GM18498 (cell line): ENCODE data around the gene RAMP2.
"Not testable (repeated sequence)": the region's sequence is repeated elsewhere in the genome, so short reads cannot be mapped to it uniquely, and the experiment has no call there.

Source experiments
- ATAC-seq: cut with Tn5 transposase; IDR thresholded peaks from one replicate; pipeline ENCODE4 v1.9.1; 2021; ENCODE audit warnings: mild to moderate bottlenecking, moderate library complexity; ENCODE audit not compliant: unreplicated experiment

Gene RAMP2, protein sequence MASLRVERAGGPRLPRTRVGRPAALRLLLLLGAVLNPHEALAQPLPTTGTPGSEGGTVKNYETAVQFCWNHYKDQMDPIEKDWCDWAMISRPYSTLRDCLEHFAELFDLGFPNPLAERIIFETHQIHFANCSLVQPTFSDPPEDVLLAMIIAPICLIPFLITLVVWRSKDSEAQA

DNA sequence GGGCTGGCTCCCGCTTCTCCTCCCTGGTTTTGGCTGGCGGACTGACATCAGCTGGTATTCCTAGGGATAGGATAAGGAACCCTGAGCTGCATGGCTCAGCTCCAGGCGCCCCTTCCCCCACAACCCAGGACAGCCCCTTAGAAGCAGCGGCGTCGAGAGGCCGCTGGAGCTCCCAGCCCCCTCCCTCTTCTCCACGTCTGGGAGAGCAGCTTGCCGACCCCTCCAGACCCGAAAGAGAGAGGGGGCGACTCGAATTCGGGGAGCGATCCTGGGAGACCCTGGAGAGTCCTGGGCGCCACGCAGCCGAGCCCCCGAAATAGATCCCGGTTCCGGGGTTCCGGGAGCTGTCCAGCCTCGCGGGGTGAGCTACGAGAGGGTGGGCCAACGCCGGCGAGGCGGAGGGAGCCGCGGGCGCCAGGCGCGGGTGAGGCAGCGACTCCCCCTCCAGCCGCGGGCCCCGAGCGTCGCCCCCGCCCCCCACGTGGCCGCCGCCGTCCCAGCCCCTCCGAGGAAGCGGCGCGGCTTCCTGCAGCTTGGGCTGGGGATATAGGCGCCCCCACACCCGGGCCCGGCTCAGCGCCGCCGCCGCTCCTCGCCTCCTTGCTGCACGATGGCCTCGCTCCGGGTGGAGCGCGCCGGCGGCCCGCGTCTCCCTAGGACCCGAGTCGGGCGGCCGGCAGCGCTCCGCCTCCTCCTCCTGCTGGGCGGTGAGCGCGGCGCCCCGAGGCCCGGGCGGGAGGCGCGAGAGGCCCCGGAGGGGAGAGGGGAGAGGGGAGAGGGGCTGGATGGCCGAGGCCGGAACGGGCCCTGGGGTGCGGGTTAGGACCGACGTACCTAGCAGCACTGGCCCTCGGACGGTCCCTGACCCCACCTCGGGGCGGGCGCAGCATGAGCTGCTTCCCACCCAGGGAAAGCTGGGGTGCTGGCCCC is at the start of gene RAMP2:
RAMP2 (plus strand) TSS at position 576 of the 930 bp plus-strand sequence; CDS start at position 611, 35 bp downstream.
- no peak for ATAC-seq

DNA sequence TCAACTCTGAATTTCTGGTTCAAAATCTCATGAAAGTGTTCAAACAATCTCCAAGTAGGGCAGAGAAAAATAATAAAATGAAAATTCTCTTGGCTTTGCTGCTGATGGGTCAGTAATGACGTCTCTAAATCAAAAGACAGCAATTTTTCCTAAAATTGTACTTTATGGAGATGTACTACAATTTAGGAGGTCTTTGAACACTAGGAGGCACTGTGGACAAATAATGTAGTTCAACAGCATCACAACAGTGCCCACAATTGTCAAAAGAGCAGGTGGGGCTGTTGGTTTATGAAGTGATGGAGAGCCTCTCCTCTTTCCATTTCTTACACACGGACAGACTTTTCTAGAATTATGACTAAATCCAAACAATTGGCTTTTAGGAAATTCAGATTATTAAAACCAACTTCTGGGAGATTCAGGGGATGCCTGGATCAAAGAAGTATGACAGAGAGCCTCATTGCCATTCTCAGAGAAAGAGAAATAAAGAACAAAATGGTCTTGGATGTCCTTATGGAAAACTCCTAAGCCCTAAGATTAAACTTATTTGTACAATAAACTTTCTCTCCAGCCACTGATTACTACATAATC is 39.9 kb upstream of the RAMP2 start:
- ATAC-seq = no peak

DNA sequence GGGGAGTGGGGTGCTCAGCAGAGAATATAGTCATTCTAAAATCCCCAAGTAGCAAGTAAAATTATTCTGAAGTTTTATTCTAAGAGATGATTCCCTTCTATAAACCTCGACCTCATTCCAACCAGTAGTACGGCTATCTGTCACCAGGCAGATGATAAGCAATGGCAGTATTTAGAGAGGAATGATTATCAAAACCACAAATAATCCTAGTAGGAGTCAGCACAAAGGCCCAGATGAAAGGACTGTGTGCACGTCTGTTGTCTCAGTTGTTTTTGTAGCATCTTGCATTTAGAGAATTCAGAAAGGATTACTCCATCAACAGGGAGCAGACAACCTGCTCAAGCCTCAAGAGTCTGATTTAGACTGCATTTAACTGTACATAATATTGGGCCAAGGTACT is 37.4 kb upstream of the RAMP2 start:
- ATAC-seq = no peak

DNA sequence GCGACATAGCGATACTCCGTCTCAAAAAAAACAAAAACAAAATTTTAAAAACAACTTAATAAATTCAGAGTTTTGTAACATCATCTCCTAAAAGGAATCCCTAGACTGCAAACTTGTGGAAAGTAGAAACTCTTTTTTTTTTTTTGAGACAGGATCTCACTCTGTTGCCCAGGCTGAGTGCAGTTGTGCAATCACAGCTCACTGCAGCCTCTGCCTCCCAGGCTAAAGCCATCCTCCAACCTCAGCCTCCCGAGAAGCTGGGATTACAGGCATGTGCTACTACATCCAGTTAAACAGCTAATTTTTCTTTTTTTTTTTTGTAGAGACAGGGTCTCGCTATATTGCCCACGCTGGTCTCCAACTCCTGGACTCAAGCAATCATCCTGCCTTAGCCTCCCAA is 35.9 kb upstream of the RAMP2 start:
- ATAC-seq = no peak

DNA sequence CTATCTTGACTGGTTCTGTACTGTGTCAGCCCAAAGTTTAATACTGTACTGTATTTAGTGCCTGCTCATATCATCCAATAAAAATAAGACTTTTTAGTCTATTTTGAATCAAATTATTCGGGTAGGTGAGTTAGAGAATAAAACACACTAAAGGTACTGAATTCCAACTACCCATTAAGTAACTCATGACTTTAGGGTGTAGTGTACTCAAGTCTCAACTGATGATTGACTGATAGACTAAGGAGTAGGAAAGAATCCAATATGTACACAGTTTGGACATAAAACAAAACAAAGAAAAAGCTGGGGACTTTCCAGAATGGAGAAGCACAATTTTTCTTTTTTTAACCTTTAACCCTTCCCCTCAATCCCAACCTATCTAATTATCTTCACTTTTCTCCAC is 20.3 kb upstream of the RAMP2 start:
- ATAC-seq = no peak

DNA sequence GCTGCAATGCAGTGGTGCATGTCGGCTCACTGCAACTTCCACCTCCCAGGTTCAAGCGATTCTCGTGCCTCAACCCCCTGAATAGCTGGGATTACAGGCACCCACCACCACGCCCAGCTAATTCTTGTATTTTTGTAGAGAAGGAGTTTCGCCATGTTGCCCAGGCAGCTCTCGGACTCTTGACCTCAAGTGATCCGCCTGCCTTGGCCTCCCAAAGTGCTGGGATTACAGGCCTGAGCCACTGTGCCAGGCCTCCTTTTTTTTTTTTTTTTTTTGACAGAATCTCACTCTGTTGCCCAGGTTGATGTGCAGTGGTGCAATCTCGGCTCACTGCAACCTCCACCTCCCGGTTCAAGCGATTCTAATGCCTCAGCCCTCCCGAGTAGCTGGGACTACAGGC is 18.1 kb upstream of the RAMP2 start:
- not testable (repeated sequence) for ATAC-seq

DNA sequence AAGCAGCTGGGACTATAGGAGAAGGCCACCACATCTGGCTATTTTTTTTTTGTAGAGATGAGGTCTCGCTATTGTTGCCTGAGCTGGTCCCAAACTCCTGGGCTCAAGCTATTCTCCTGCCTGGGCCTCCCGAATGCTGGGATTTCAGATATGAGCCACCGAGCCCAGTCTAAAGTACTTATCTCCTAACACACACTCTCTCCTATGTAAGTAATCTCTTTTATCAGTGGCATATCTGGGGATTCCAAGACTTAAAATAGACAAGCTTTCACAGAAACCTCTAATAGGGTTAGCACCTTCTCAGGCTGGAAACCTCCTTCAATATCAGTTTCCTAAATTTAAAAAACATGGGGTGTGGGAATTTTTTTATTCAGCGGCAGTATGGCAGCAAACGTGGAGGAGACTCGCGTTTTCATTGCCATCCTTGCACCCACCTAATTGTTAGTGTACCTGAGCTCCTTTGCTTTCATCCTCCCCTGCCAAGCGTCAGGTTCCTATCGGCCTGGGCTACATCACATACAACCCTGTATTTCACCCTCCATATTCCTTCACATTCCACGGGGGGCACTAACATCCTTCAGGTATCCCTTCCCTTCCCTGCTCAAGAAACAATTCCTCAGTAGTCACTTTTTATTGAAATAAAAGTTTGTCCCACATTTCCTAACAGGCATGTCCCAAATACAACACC is 17.3 kb upstream of the RAMP2 start:
- ATAC-seq = no peak

DNA sequence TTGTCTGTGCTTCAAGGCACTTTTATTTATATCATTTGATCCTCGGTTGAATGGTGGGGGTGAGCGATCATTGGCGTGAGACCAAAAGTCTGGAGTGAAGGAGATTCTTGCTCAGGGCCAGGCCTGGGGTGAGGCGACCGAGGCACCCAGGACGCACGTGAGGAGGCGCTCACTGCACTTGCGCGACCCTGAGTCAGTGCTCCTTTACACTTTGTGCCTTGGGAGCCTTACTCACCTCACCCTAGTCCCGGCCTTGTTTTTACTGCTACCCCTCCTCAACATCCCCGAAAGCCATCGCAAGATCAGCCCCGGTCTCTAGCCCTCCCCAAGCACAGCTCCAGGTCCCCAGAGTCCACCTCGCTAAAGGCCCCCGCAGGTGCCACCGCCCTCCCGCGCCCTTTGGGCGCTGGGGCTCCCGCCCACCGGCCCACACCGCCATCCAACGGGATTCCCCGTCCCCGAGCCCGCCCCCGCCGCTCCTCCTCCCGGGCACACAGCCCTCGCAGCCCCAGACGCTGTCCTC is 16.7 kb upstream of the RAMP2 start:
- ATAC-seq = peak; percentile 62

DNA sequence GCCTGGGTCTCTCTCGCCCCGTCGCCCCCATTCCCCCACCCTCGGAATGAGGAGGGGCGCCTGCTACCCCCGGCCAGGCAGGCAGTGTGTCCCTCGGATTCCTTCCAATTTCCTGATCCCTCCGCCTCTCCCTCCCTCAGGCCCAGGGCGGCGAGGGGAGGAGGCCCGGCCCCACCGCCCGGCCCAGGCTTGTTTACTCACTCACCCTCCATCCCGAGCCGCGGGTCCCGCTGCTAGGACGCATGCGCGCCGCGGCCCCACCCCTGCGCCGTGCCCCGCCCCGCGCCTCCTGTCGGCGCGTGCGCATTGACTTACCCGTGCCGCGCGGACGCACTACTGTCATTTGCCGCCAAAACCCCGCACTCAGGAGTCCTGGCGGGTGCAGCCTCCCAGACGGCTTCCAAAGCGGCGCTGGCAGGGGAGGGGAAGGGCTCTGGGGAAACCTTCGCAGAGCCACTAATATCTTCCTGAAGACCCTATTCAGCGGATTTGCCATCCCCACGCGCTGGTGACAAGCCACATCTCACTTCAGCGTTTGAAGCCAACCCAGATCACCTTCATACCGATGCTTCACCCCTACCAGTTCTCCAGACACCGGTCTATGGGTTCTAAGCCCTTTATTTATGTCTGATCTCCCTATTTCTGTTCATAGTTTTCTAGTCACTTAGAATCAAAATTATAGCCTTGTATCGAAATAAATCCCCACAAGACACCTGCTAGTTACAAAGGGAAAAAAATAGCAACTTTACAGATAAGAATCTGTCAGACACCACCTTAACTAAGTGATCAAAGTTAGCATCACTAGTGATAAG is 16.0 kb upstream of the RAMP2 start, which contains the start of gene EZH1:
EZH1 (minus strand) TSS at position 235 of the 812 bp plus-strand sequence. CDS start 16,099 bp downstream, outside the sequence.
- peak; percentile 89 for ATAC-seq

DNA sequence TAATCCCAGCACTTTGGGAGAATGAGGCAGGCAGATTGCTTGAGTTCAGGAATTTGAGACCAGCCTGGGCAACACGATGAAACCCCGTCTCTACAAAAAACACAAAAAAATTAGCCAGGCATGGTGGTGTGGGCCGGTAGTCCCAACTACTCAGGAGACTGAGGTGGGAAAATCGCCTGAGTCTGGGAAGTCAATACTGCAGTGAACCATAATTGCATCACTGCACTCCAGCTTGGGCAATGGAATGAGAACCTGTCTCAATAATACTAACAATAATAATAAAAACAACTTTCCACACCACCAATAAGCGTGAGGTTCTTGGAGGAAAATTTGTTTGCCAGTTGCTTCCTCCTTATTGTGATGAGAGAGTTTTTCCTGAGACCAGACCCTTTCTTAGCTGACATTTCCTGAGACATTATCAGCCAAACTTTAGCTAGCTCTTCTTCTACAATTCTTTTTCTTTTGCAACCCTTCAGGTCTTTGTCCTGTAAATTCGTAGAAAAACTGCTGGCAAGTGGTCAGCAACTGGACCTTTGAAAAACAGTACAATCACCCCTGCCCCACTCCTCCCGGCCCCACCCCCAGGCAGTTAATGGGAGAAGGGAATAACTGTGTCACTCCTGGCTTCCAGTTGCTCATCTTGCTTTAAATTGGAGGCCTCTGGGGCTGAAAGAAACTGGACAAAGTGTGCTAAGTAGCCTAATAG is 12.7 kb upstream of the RAMP2 start:
- no peak for ATAC-seq

DNA sequence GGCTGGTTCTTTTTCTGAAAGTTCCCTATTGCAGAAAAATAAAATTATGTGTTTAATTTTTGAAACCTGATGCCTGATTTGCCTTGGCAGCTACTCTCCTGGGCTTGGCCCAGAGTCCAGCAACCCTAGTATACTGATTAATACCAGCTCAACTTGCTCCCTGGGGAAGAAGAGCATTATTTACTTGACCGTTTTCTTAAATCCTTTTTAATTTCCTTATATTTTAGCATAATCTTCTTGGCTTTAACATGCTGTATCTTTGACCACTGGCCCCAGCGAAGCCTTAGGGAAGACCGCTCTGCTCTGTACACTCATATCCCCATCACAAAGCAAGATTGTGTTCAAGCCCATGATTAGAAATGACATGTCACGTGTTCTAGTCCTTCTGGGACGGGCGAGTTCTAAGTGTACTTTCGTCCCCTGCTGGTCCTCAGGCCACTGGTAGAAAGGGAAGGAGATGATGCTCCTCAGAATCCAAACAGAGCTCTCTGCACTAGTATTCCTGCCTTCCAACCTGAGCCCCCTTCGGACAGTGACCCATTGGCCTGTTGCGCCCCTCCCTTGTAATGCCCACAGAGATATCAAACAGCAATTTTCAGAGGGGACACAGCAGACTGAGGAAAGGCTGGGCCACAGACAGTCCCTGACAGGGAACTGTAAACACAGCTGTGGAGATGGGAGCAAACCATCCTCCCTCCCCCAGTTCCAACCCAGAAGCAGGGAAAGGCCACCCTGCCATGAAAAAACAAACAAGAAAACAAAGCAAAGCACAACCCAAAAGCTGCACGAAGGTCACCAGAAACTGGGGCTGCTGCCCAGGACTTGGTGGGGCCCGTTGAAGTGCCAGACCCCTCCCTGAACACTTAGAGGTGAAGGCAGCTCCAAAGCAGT is 11.9 kb upstream of the RAMP2 start:
- ATAC-seq = no peak

DNA sequence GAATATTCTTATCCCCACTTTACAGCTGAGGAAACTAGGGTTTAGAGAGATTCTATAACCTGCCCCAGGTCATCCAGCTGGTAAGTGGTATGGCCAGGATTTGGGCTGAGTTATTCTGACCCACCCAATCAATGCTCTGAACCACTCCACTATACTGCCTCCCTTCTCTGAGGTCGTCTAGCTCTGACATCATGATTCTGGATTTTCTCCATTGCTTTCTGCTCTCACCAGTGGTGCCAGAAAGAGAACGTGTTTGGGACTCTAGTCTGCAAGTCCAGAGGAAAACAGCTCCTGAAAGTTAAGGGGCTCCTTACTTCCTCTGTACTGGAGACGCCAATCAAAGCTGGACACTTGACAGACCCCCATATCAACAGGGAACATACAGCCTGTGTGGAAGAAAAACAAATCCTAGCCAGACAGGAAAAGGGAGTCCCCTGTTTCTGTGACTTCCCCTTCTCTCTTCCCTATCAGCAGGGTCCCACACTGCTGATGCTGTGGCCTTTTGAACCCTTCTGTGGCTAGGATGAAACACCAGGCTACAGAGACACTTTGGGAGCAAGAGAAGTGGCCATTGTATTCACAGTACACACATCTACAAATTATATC is 10.2 kb upstream of the RAMP2 start:
- ATAC-seq = no peak

DNA sequence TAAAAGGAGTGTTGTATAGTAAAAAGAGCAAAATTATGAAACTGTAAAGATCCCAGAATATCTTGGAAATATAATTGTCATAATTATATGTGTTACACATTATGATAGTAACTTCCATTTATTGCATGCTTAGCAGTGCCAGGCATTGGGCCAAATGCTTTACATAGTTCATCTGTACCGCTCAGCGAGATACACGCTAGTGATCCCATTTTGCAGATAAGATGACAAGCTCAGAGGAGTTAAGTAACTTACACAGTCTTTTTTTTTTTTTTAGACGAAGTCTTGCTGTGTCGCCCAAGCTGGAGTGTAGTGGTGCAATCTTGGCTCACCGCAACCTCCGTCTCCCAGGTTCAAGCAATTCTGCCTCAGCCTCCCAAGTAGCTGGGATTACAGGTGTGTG is 9.4 kb upstream of the RAMP2 start:
- ATAC-seq = no peak

DNA sequence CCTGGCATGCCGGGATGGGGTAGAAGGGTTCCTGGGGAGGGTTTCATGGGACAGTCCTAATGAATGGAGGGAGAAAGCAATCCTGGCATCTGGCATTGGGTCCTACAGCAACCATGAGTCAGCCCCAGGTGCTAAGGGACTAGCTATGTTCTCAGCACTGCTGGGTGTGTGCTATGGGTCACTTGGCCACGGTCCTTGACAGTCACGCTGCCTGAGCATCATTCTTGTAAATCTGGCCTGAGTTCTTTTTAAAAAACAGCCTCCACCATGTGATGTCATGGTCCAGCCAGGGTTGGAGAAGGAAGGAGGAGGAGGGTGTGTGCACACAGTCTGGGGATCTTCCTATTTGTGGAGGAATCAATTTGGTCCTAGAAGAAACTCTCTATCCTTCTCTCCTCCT is 6.2 kb upstream of the RAMP2 start:
- ATAC-seq = no peak

DNA sequence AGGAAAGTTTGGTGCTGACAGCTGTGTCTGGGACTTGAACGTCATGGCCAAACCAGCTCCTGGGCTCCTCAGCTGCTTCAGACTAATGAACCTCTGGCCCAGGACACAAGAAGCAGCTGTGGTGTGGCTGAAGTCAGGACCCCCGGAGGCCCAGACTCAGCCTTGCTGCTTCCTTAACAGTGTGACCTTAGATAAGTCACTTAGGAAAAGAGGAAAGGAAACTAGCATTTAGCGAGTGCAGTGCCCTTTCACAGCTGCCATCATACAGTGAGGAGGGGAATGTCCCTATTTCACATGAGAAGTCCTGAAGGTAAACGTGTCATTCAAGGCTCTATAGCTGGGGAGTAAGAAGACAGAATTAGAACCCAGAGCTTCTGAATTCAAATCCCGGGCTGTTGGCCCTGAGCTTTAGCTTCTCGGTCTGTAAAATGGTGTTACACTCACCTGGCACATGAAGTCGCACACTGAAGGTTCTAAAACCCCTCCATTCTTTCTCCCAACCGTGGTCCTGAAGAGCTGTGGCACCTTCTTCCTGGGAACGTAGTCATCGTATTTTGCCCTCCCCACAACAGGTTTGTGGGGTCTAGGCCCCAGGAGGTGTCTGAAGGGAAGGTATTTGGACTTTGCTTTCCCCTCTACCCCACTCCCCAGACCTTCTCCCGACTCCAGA is 910 bp upstream of the RAMP2 start:
- no peak for ATAC-seq

DNA sequence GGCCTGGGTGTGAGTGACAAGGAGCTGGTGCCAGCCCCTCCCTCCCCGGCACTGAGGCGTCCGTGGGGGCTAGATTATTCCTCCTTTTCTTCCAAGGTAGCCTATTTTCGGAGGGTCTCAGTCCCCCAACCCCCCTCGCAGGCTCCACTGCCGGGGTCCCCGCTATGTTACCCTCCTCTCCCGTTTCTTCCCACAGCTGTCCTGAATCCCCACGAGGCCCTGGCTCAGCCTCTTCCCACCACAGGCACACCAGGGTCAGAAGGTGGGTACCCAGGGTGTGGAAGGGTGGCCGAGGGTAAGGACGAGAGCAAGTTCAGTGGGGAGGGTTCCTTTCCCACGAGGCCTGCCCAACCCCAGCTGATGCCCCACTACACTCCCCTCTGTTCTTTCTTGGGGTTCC is 611 bp downstream of the RAMP2 start:
- ATAC-seq = no peak

DNA sequence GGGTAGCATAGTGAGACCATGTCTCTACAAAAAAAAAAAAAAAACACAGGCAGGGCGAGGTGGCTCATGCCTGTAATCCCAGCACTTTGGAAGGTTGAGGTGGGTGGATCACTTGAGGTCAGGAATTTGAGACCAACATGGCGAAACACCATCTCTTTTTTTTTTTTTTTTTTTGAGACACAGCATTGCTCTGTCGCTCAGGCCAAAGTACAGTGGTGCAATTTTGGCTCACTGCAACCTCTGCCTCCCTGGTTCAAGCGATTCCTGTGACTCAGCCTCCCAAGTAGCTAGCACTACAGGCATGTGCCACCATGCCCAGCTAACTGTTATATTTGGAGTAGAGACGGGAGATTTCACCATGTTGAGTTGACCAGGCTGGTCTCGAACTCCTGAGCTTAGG is 5.1 kb downstream of the RAMP2 start:
- ATAC-seq = no peak

DNA sequence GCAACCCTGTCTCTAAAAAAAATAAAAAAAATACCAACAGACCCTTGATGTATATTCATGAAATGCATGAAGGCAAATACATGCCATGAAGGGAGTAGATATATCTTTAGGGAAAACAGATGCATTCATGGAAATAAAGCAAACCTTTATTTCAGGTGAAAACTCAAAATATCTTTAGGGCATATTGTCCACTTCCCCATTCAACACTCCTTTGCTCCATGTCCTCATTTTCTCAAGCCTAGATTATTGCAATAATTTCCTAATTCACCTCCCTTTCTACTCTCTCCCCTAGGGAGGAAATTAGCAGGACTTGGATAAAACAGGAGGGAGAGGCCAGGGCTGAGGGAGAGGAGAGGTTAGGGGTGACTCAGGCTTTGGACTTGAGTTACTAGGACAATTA is 6.5 kb downstream of the RAMP2 start:
- no peak for ATAC-seq
